ENCODE results near the gene HACL1. TPM values are rescaled to one million over a fixed set of nuclear protein-coding genes. Genes with fewer than 3 reads are reported as not detected.
"Not testable (repeated sequence)": the region's sequence is repeated elsewhere in the genome, so short reads cannot be mapped to it uniquely, and the experiment has no call there.

The HACL1 gene
- polyA plus RNA-seq, 2 donors = 3.8 to 8.3 TPM

GRCh38 chr3:15630646-15631350 is 29.4 kb upstream of the HACL1 start:
- H3K4me3 ChIP-seq (ENCODE audit: low read depth in 1 of 2, low read length in 2 of 2) = no peak overlapping the region
- no peak overlapping the region for H3K27ac ChIP-seq (ENCODE audit: low read depth in 2 of 2, low read length in 1 of 2)
- no peaks in the 10 kb centered on the region for H3K36me3 ChIP-seq (ENCODE audit: control insufficient read depth in 2 of 2, insufficient read depth in 2 of 2, low read length in 1 of 2)
- no peaks in the 10 kb centered on the region for H3K9me3 ChIP-seq (ENCODE audit: control insufficient read depth in 2 of 2, insufficient read depth in 1 of 2, low read depth in 1 of 2, low read length in 1 of 2)
- WGBS, 2 donors = 10 to 20% methylated on average over 8 of the region's 8 CpGs
- H3K4me1 ChIP-seq (ENCODE audit: control insufficient read depth in 2 of 2, insufficient read depth in 2 of 2, low read length in 1 of 2) = peaks cover 0 to 3% of the 10 kb centered on the region in 2 donors
- no peaks in the 10 kb centered on the region for H3K27me3 ChIP-seq (ENCODE audit: control insufficient read depth in 1 of 2, insufficient read depth in 2 of 2, low read length in 2 of 2)

GRCh38 chr3:15629860-15630597 is 28.7 kb upstream of the HACL1 start:
- Histone ChIP-seq H3K4me1 (ENCODE audit: control insufficient read depth in 2 of 2, insufficient read depth in 2 of 2, low read length in 1 of 2) (peaks cover 0 to 3% of the 10 kb centered on the region in 2 donors), H3K4me3 (ENCODE audit: low read depth in 1 of 2, low read length in 2 of 2) (no peak overlapping the region), H3K27ac (ENCODE audit: low read depth in 2 of 2, low read length in 1 of 2) (no peak overlapping the region), H3K27me3 (ENCODE audit: control insufficient read depth in 1 of 2, insufficient read depth in 2 of 2, low read length in 2 of 2) (no peaks in the 10 kb centered on the region), H3K9me3 (ENCODE audit: control insufficient read depth in 2 of 2, insufficient read depth in 1 of 2, low read depth in 1 of 2, low read length in 1 of 2) (no peaks in the 10 kb centered on the region), H3K36me3 (ENCODE audit: control insufficient read depth in 2 of 2, insufficient read depth in 2 of 2, low read length in 1 of 2) (no peaks in the 10 kb centered on the region)
- WGBS, 2 donors = 38 to 40% methylated on average over 10 of the region's 10 CpGs

DNA sequence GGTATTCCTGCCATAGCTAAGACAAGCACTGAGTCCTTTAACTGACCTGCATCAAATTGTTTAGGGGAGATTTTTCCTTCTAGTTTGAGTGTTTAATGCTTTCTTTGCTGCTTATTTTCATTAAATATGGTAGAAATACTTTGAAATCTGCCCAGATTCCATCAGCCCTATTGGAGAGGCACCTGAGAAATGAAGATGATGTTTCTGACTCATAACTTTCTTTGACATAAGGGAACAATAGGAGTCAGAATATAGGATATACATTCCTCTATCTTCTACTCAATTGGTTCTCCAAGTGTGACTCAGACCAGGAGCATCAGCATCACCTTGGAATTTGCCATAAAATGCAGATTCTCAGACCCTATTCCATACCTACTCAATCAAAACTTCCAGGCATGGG is 27.6 kb upstream of the HACL1 start:
- no peaks in the 10 kb centered on the region for H3K36me3 ChIP-seq (ENCODE audit: control insufficient read depth in 2 of 2, insufficient read depth in 2 of 2, low read length in 1 of 2)
- no peak overlapping the region for H3K4me3 ChIP-seq (ENCODE audit: low read depth in 1 of 2, low read length in 2 of 2)
- H3K27me3 ChIP-seq (ENCODE audit: control insufficient read depth in 1 of 2, insufficient read depth in 2 of 2, low read length in 2 of 2) = no peaks in the 10 kb centered on the region
- no peak overlapping the region for H3K27ac ChIP-seq (ENCODE audit: low read depth in 2 of 2, low read length in 1 of 2)
- H3K9me3 ChIP-seq (ENCODE audit: control insufficient read depth in 2 of 2, insufficient read depth in 1 of 2, low read depth in 1 of 2, low read length in 1 of 2) = no peaks in the 10 kb centered on the region
- peaks cover 0 to 3% of the 10 kb centered on the region in 2 donors for H3K4me1 ChIP-seq (ENCODE audit: control insufficient read depth in 2 of 2, insufficient read depth in 2 of 2, low read length in 1 of 2)

DNA sequence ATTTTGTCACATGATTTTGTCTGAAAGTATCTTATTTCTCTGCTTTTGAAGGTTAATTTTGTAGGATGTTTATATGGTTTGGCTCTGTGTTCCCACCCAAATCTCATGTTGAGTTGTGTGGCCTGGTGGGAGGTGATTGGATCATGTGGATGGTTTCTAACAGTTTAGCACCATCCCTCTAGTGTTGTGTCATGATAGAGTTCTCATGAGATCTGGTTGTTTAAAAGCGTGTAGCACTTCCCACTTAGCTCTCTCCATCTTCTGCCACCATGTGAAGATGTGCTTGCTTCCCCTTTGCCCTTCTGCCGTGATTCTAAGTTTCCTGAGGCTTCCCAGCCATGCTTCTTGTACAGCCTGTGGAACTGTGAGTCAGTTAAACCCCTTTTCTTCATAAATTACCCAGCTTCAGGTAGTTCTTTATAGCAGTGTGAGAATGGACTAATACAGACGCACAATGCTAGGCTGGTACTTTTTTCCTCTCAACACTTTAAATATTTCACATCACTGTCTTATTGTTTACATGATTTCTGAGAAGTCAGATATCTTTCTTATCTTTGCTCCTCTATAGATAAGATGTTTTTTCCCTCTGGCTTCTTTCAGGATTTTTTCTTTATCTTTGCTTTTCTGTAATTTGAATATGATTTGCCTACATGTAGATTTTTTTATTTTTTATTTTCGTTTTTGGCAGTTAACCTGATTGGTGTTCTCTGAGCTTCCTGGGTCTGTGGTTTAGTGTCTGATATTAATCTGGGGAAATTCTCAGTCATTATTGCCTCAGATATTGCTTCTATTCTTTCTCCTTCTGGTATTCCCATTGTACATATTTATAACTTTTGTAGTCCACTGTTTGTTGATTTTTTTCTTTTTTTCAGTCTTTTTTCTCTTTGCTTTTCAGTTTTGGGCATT is 22.4 kb upstream of the HACL1 start:
- Histone ChIP-seq H3K27ac (ENCODE audit: low read depth in 2 of 2, low read length in 1 of 2) (no peak overlapping the region), H3K4me3 (ENCODE audit: low read depth in 1 of 2, low read length in 2 of 2) (no peak overlapping the region), H3K9me3 (ENCODE audit: control insufficient read depth in 2 of 2, insufficient read depth in 1 of 2, low read depth in 1 of 2, low read length in 1 of 2) (no peaks in the 10 kb centered on the region), H3K36me3 (ENCODE audit: control insufficient read depth in 2 of 2, insufficient read depth in 2 of 2, low read length in 1 of 2) (no peaks in the 10 kb centered on the region), H3K4me1 (ENCODE audit: control insufficient read depth in 2 of 2, insufficient read depth in 2 of 2, low read length in 1 of 2) (no peaks in the 10 kb centered on the region), H3K27me3 (ENCODE audit: control insufficient read depth in 1 of 2, insufficient read depth in 2 of 2, low read length in 2 of 2) (no peaks in the 10 kb centered on the region)
- WGBS, 2 donors = 66 to 79% methylated on average over 4 of the region's 4 CpGs

DNA sequence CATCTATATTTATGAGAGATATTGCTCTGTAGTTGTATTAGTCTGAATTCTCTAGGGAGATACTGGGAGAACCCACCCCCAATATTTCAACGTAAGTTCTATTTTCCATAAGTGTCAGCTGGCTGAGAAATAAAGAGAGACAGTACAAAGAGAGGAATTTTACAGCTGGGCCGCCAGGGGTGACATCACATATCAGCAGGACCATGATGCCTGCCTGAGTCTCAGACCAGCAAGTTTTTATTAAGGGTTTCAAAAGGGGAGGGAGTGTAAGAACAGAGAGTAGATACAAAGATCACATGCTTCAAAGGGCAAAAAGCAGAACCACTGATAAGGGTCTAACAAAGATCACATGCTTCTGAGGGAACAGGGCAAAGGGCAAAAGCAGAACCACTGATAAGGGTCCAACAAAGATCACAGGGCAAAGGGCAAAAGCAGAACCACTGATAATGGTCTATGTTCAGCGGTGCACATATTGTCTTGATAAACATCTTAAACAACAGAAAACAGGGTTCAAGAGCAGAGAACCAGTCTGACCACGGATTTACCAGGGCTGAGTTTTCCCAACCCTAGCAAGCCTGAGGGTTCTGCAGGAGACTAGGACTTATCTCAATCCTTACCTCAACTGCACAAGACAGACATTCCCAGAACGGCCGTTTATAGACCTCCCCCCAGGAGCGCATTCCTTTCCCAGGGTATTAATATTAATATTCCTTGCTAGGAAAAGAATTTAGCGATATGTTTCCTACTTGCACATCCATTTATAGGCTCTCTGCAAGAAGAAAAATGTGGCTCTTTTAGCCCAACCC is 18.5 kb upstream of the HACL1 start:
- H3K9me3 ChIP-seq (ENCODE audit: control insufficient read depth in 2 of 2, insufficient read depth in 1 of 2, low read depth in 1 of 2, low read length in 1 of 2); H3K4me1 ChIP-seq (ENCODE audit: control insufficient read depth in 2 of 2, insufficient read depth in 2 of 2, low read length in 1 of 2); H3K27me3 ChIP-seq (ENCODE audit: control insufficient read depth in 1 of 2, insufficient read depth in 2 of 2, low read length in 2 of 2); H3K27ac ChIP-seq (ENCODE audit: low read depth in 2 of 2, low read length in 1 of 2); H3K36me3 ChIP-seq (ENCODE audit: control insufficient read depth in 2 of 2, insufficient read depth in 2 of 2, low read length in 1 of 2); H3K4me3 ChIP-seq (ENCODE audit: low read depth in 1 of 2, low read length in 2 of 2): not testable (repeated sequence)
- WGBS, 2 donors = 85 to 94% methylated on average over 8 of the region's 8 CpGs

- Histone ChIP-seq H3K9me3 (ENCODE audit: control insufficient read depth in 2 of 2, insufficient read depth in 1 of 2, low read depth in 1 of 2, low read length in 1 of 2) (no peaks in the 10 kb centered on the region), H3K4me3 (ENCODE audit: low read depth in 1 of 2, low read length in 2 of 2) (no peak overlapping the region), H3K36me3 (ENCODE audit: control insufficient read depth in 2 of 2, insufficient read depth in 2 of 2, low read length in 1 of 2) (no peaks in the 10 kb centered on the region), H3K4me1 (ENCODE audit: control insufficient read depth in 2 of 2, insufficient read depth in 2 of 2, low read length in 1 of 2) (no peaks in the 10 kb centered on the region), H3K27me3 (ENCODE audit: control insufficient read depth in 1 of 2, insufficient read depth in 2 of 2, low read length in 2 of 2) (no peaks in the 10 kb centered on the region), H3K27ac (ENCODE audit: low read depth in 2 of 2, low read length in 1 of 2) (no peak overlapping the region)
- 89 to 90% methylated on average over 6 of the region's 6 CpGs for WGBS, 2 donors
Observed at GRCh38 chr3:15616053-15616452, 14.7 kb upstream of the HACL1 start.

DNA sequence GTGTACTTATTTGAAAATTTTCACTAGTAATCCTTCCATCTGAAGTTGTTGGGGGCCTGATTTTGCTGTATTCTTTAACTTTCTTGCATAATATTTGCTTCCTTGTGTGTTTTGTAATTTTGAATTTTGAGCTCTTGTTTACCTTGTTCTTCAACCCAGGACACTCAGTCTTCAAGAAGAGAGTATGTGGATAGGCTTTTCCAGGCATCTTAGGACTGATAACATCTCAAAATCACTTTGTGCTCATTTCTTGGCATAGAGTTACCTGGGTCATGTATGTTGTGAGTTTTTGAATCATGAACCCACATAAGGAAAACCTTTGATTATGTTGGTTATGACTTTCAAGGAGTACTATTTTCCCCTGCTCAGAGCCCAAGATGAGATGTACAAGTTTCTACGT is 13.6 kb upstream of the HACL1 start:
- no peak overlapping the region for H3K4me3 ChIP-seq (ENCODE audit: low read depth in 1 of 2, low read length in 2 of 2)
- no peaks in the 10 kb centered on the region for H3K27me3 ChIP-seq (ENCODE audit: control insufficient read depth in 1 of 2, insufficient read depth in 2 of 2, low read length in 2 of 2)
- no peaks in the 10 kb centered on the region for H3K9me3 ChIP-seq (ENCODE audit: control insufficient read depth in 2 of 2, insufficient read depth in 1 of 2, low read depth in 1 of 2, low read length in 1 of 2)
- no peaks in the 10 kb centered on the region for H3K36me3 ChIP-seq (ENCODE audit: control insufficient read depth in 2 of 2, insufficient read depth in 2 of 2, low read length in 1 of 2)
- no peaks in the 10 kb centered on the region for H3K4me1 ChIP-seq (ENCODE audit: control insufficient read depth in 2 of 2, insufficient read depth in 2 of 2, low read length in 1 of 2)
- 90 to 92% methylated on average over 1 of the region's 1 CpG for WGBS, 2 donors
- no peak overlapping the region for H3K27ac ChIP-seq (ENCODE audit: low read depth in 2 of 2, low read length in 1 of 2)

GRCh38 chr3:15612001-15612400 is 10.6 kb upstream of the HACL1 start:
- Histone ChIP-seq H3K4me1 (ENCODE audit: control insufficient read depth in 2 of 2, insufficient read depth in 2 of 2, low read length in 1 of 2) (no peaks in the 10 kb centered on the region), H3K36me3 (ENCODE audit: control insufficient read depth in 2 of 2, insufficient read depth in 2 of 2, low read length in 1 of 2) (no peaks in the 10 kb centered on the region), H3K4me3 (ENCODE audit: low read depth in 1 of 2, low read length in 2 of 2) (no peak overlapping the region), H3K27me3 (ENCODE audit: control insufficient read depth in 1 of 2, insufficient read depth in 2 of 2, low read length in 2 of 2) (no peaks in the 10 kb centered on the region), H3K9me3 (ENCODE audit: control insufficient read depth in 2 of 2, insufficient read depth in 1 of 2, low read depth in 1 of 2, low read length in 1 of 2) (no peaks in the 10 kb centered on the region), H3K27ac (ENCODE audit: low read depth in 2 of 2, low read length in 1 of 2) (no peak overlapping the region)
- WGBS, 2 donors = 38 to 43% methylated on average over 1 of the region's 1 CpG

DNA sequence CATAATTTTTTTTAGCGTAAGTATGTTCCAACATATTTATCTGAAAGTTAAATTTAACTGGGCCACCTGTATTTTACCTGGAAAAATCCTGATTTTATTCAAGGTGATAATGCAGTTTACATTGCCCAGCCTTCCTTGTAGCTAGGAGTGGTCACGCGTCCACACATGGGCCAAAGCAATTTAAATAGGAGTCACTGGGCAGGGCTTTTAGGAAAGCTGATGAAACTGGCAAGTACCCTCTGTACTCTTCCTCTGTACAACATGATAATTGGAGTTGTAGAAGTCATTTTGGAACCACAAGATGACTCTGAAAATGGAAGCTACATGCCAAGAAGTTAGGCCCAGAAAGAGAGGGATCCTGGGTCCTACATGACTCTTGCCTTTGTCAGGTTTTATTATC is 9.6 kb upstream of the HACL1 start:
- H3K4me1 ChIP-seq (ENCODE audit: control insufficient read depth in 2 of 2, insufficient read depth in 2 of 2, low read length in 1 of 2) = no peaks in the 10 kb centered on the region
- WGBS, 2 donors = 88 to 97% methylated on average over 3 of the region's 3 CpGs
- no peak overlapping the region for H3K27ac ChIP-seq (ENCODE audit: low read depth in 2 of 2, low read length in 1 of 2)

More for the DNA sequence above, 9.6 kb upstream of the HACL1 start:
- H3K27me3 ChIP-seq (ENCODE audit: control insufficient read depth in 1 of 2, insufficient read depth in 2 of 2, low read length in 2 of 2) = no peaks in the 10 kb centered on the region
- no peaks in the 10 kb centered on the region for H3K36me3 ChIP-seq (ENCODE audit: control insufficient read depth in 2 of 2, insufficient read depth in 2 of 2, low read length in 1 of 2)
- no peak overlapping the region for H3K4me3 ChIP-seq (ENCODE audit: low read depth in 1 of 2, low read length in 2 of 2)
- H3K9me3 ChIP-seq (ENCODE audit: control insufficient read depth in 2 of 2, insufficient read depth in 1 of 2, low read depth in 1 of 2, low read length in 1 of 2) = no peaks in the 10 kb centered on the region
